Measurements from ENCODE around the gene VPS26A.

The VPS26A gene

GRCh38 chr10:69123747-69124562 is at the start of gene VPS26A:
TSS of gene VPS26A (plus strand) at chr10:69124178. CDS start at chr10:69124278, 100 bp downstream.
- peak; percentile 97 for DNase-seq

- DNase-seq, result no peak
Measured at GRCh38 chr10:69074532-69074931, 49.4 kb upstream of the VPS26A start.

GRCh38 chr10:69075431-69075830 is 48.5 kb upstream of the VPS26A start:
- DNase-seq, result peak; percentile 67

GRCh38 chr10:69078311-69078710 is 45.7 kb upstream of the VPS26A start:
- DNase-seq, result no peak

GRCh38 chr10:69080226-69080625 is 43.8 kb upstream of the VPS26A start:
- DNase-seq, result peak; percentile 81

GRCh38 chr10:69086001-69086509 is 37.9 kb upstream of the VPS26A start:
- peak; percentile 75 for DNase-seq

- peak; percentile 96 for DNase-seq
Measured at GRCh38 chr10:69087590-69088470, 36.1 kb upstream of the VPS26A start, which contains the start of gene SRGN. TSS of gene SRGN (plus strand) at chr10:69088103. CDS start at chr10:69088158, 55 bp downstream.

GRCh38 chr10:69088471-69088769 is 35.6 kb upstream of the VPS26A start:
- no peak for DNase-seq

GRCh38 chr10:69088801-69089501 is 35.0 kb upstream of the VPS26A start:
- DNase-seq, result peak; percentile 72

- DNase-seq, result peak; percentile 44
Measured at GRCh38 chr10:69089638-69090599, 34.1 kb upstream of the VPS26A start.

GRCh38 chr10:69090685-69091084 is 33.3 kb upstream of the VPS26A start:
- no peak for DNase-seq

- no peak for DNase-seq
Measured at GRCh38 chr10:69091143-69091651, 32.8 kb upstream of the VPS26A start.

GRCh38 chr10:69092959-69093850 is 30.8 kb upstream of the VPS26A start:
- peak; percentile 60 for DNase-seq

- no peak for DNase-seq
Measured at GRCh38 chr10:69093933-69094332, 30.0 kb upstream of the VPS26A start.

GRCh38 chr10:69096045-69096444 is 27.9 kb upstream of the VPS26A start:
- no peak for DNase-seq

GRCh38 chr10:69097729-69098128 is 26.2 kb upstream of the VPS26A start:
- no peak for DNase-seq

GRCh38 chr10:69100136-69100872 is 23.7 kb upstream of the VPS26A start:
- DNase-seq, result no peak

GRCh38 chr10:69101451-69102095 is 22.4 kb upstream of the VPS26A start:
- peak; percentile 15 for DNase-seq

- DNase-seq, result no peak
Measured at GRCh38 chr10:69102440-69102839, 21.5 kb upstream of the VPS26A start.

Data from GF-D8 (cell line).